Esophagus muscularis mucosa (tissue), 4 donors: ENCODE data around the gene TRIM38.

Source experiments
- CTCF ChIP-seq, 3 experiments: fragments of 200-600 bp in 2 of 3; fragments of 450-650 bp in 1 of 3; sonication (generic) in 2 of 3; IDR thresholded peaks; one replicate each; pipeline ENCODE4 v1.5.1; 2017 to 2019; ENCODE audit warnings: antibody characterized with exemption in 3 of 3, mild to moderate bottlenecking in 2 of 3, moderate library complexity in 1 of 3
- EP300 ChIP-seq: sonication (generic); formaldehyde crosslinking; IDR thresholded peaks from one replicate; pipeline ENCODE4 v1.6.1; 2017; ENCODE audit warnings: antibody characterized with exemption
- POLR2A ChIP-seq: fragments of 450-650 bp; IDR thresholded peaks from one replicate; pipeline ENCODE4 v1.6.1; 2017; ENCODE audit warnings: antibody characterized with exemption, moderate library complexity, mild to moderate bottlenecking, low read depth

DNA sequence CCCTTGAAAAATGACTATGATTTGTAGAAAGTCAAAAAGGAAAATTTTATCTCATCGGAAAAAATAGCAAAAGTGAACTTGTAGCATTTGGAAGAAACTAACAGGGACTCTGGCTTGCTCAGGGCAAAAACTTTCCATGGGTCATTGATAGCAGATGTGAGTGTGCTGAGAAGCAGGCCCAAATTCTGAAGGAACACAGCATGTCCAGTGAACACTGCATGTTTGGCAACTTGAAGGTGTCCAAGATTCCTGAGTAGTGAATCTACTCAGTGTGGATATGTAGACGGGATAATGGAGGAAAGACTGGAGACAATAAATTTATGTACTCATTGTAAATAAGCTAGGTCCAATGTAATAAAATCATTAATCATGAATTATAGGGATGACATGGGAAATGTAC is 40.3 kb upstream of the TRIM38 start:
- TF ChIP-seq POLR2A (no peak), EP300 (no peak), CTCF (IDR thresholded peaks at IDR 0.05) (no peak)
